HUES6 (cell line): ENCODE measurements around the gene ADARB2.

Experiments used
- H3K27ac ChIP-seq: 2 replicates; pipeline ENCODE4 v1.7.0; 2013; ENCODE audit warnings: low read depth, mild to moderate bottlenecking, low read length, inconsistent platforms
- H3K27me3 ChIP-seq: 2 replicates; pipeline ENCODE4 v1.6.1; 2013; ENCODE audit warnings: low read length; ENCODE audit not compliant: control insufficient read depth, insufficient read depth
- H3K36me3 ChIP-seq: 2 replicates; pipeline ENCODE4 v1.6.1; 2013; ENCODE audit warnings: low read length; ENCODE audit not compliant: control insufficient read depth, insufficient read depth
- H3K4me1 ChIP-seq: 2 replicates; pipeline ENCODE4 v1.6.1; 2013; ENCODE audit warnings: low read length; ENCODE audit not compliant: control insufficient read depth, insufficient read depth
- H3K4me3 ChIP-seq: 2 replicates; pipeline ENCODE4 v1.5.1; 2013; ENCODE audit warnings: low read depth, low read length
- H3K9ac ChIP-seq: one replicate; pipeline ENCODE4 v1.6.1; 2013; ENCODE audit warnings: mild to moderate bottlenecking, low read length
- H3K9me3 ChIP-seq: 2 replicates; pipeline ENCODE4 v1.6.1; 2013; ENCODE audit warnings: low read depth, low read length; ENCODE audit not compliant: control insufficient read depth, insufficient read depth

The ADARB2 gene

DNA sequence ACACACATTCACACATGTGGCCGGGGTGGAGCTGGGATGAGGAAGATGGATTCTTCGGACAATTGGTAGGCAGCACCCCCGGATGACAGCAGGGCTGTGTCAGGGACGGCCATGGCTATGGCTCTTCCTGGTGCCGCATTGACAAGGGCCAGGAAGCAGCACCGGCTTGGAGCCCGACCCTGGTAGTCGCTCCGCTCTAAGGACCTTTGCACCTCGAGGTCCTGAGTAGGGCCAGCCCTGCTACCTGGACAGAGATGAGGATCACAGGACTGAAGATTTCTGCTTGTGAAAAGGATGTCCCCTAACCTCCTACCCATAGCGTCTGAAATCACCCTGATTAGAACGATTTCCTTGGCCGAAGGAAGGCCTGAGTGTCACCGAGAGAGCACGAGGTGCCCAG lies 134.1 kb downstream of the ADARB2 start:
- H3K9me3 ChIP-seq = no peaks in the 10 kb centered on the region
- H3K27me3 ChIP-seq = peaks cover 6% of the 10 kb centered on the region
- H3K36me3 ChIP-seq = no peaks in the 10 kb centered on the region
- H3K4me3 ChIP-seq = no peak overlapping the region
- no peak overlapping the region for H3K27ac ChIP-seq
- H3K9ac ChIP-seq = no peak overlapping the region
- peaks cover under 1% of the 10 kb centered on the region; the same call in 1 of the 2 replicates for H3K4me1 ChIP-seq

DNA sequence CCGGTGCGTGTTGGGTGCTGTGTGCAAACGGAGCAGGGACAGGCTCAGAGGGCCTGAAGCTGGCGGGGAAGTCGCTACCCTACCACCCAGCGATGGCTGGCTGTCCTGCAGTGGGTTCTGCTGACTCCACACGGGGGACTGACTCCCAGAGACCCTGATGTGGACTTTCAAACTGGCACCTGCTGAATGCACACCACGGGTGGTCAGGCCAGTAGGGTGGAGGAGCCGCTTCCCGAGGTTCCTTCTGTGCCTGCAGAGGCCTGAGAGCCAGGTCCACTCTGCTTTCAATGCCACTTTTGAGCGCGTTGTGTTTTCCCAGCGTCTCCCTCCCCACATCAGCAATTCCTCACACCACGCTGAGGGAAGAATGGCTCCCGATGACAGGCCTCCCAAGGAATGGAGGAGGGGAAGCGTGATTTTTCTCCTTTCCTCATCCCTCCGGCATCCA lies 135.3 kb downstream of the ADARB2 start:
- H3K27me3 ChIP-seq = no peaks in the 10 kb centered on the region
- no peak overlapping the region for H3K9ac ChIP-seq
- H3K4me1 ChIP-seq = no peaks in the 10 kb centered on the region
- H3K27ac ChIP-seq = no peak overlapping the region
- H3K4me3 ChIP-seq = no peak overlapping the region
- no peaks in the 10 kb centered on the region for H3K36me3 ChIP-seq
- H3K9me3 ChIP-seq = no peaks in the 10 kb centered on the region

- Histone ChIP-seq H3K4me1 (no peaks in the 10 kb centered on the region), H3K27me3 (no peaks in the 10 kb centered on the region), H3K27ac (no peak overlapping the region), H3K9me3 (no peaks in the 10 kb centered on the region), H3K9ac (no peak overlapping the region), H3K4me3 (no peak overlapping the region), H3K36me3 (no peaks in the 10 kb centered on the region)
Observed at GRCh38 chr10:1601406-1601805, 135.9 kb downstream of the ADARB2 start.

DNA sequence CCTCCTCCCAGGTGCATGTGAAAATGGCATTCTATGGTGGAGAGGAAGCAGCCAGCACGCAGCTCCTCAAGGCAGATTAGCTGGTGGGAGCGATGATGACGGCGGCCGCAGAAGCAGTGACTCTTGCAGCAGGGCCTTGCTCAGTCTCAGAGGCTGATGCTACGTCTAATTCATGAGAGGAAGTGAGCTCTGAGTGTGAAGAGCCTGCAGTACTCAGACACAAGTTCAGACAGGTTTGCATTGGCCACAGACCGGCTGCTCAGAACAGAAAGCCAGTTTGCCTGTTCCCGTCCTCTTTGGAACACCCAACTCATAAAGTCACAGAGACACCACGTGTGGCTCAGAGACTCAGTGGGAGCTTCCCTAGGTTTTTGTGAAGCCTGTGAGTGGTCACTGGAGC lies 136.5 kb downstream of the ADARB2 start:
- Histone ChIP-seq H3K4me1 (no peaks in the 10 kb centered on the region), H3K36me3 (no peaks in the 10 kb centered on the region), H3K4me3 (no peak overlapping the region), H3K9me3 (no peaks in the 10 kb centered on the region), H3K9ac (no peak overlapping the region), H3K27ac (no peak overlapping the region), H3K27me3 (no peaks in the 10 kb centered on the region)

- H3K4me3 ChIP-seq = no peak overlapping the region
- no peaks in the 10 kb centered on the region for H3K9me3 ChIP-seq
- no peaks in the 10 kb centered on the region for H3K36me3 ChIP-seq
- H3K27me3 ChIP-seq = no peaks in the 10 kb centered on the region
- H3K9ac ChIP-seq = no peak overlapping the region
- H3K4me1 ChIP-seq = no peaks in the 10 kb centered on the region
- no peak overlapping the region for H3K27ac ChIP-seq
Observed at GRCh38 chr10:1598393-1599153, 138.8 kb downstream of the ADARB2 start.

DNA sequence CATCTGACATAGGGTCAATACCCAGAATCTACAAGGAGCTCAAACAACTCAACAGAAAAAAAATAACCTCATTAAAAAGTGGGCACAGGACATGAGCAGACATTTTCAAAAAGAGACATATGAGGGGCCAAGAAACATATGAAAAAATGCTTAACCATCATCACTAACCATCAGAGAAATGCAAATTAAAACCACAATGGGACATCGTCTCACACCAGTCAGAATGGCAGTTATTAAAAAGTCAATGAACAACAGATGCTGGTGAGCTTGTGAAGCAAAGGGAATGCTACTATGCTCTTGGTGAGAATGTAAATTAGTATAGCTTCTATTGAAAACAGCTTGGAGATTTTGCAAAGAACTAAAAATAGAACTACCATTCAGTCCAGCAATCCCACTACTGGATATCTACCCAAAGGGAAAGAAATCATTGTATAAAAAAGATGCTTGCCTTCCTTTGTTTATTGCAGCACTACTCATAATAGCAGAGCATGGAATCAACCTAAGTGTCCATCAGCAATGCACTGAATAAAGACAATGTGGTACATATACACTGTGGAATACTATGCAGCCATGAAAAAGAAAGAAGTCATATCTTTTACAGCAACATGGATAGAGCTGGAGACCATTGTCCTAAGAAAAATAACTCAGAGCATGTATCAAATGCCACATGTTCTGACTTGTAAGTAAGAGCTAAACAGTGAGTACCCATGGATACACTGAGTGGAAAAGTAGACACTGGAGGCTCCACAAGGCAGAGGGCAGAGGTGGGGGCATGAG lies 139.8 kb downstream of the ADARB2 start:
- Histone ChIP-seq H3K27ac (no peak overlapping the region), H3K27me3 (no peaks in the 10 kb centered on the region), H3K4me1 (no peaks in the 10 kb centered on the region), H3K36me3 (no peaks in the 10 kb centered on the region), H3K4me3 (no peak overlapping the region), H3K9ac (no peak overlapping the region), H3K9me3 (no peaks in the 10 kb centered on the region)

- Histone ChIP-seq H3K9me3 (no peaks in the 10 kb centered on the region), H3K4me3 (no peak overlapping the region)
Observed at GRCh38 chr10:1596482-1597099, 140.7 kb downstream of the ADARB2 start.

DNA sequence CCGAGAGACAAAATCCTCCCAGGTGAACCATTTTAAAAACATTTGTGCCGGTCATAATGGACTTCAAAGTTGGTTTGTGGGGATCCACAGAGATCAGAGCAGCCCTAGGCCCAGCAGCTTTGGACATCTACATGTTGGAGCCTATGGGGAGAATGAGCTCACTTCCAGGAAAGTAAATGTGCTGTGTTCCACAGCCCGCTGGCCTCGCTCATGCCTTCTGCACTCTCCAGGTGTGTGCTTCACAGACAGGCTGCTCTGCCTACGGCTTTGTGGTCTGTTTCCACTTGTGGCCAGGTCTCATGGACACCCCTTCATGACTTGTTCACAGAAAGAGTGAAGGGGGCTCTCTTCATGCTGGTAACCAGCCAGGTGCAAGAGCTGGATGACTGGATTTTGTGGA lies 141.6 kb downstream of the ADARB2 start:
- Histone ChIP-seq H3K4me3 (no peak overlapping the region), H3K36me3 (no peaks in the 10 kb centered on the region), H3K4me1 (no peaks in the 10 kb centered on the region), H3K27ac (no peak overlapping the region), H3K27me3 (no peaks in the 10 kb centered on the region), H3K9ac (no peak overlapping the region), H3K9me3 (no peaks in the 10 kb centered on the region)

More at GRCh38 chr10:1596482-1597099, 140.7 kb downstream of the ADARB2 start:
- no peak overlapping the region for H3K27ac ChIP-seq
- no peak overlapping the region for H3K9ac ChIP-seq
- H3K27me3 ChIP-seq = no peaks in the 10 kb centered on the region
- no peaks in the 10 kb centered on the region for H3K4me1 ChIP-seq
- no peaks in the 10 kb centered on the region for H3K36me3 ChIP-seq

DNA sequence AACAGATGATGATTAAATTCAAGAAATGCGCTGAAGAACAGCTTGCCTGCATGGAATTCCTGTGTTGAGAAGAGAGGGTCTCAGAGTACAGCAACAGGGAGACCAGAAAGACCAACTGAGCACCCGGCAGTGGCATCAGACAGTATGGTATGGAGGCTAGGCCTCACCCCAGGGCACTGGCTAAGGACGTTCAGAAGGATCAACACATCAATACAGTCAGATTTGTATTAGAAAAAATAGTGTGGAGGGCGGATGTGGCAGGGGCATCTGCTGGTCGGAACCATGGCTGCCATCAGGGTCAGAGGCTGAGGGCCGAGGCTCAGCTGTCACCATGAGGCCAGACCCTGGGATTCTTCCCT lies 142.1 kb downstream of the ADARB2 start:
- Histone ChIP-seq H3K27ac (no peak overlapping the region), H3K36me3 (no peaks in the 10 kb centered on the region), H3K4me1 (no peaks in the 10 kb centered on the region), H3K27me3 (no peaks in the 10 kb centered on the region), H3K9me3 (no peaks in the 10 kb centered on the region), H3K9ac (no peak overlapping the region), H3K4me3 (no peak overlapping the region)

DNA sequence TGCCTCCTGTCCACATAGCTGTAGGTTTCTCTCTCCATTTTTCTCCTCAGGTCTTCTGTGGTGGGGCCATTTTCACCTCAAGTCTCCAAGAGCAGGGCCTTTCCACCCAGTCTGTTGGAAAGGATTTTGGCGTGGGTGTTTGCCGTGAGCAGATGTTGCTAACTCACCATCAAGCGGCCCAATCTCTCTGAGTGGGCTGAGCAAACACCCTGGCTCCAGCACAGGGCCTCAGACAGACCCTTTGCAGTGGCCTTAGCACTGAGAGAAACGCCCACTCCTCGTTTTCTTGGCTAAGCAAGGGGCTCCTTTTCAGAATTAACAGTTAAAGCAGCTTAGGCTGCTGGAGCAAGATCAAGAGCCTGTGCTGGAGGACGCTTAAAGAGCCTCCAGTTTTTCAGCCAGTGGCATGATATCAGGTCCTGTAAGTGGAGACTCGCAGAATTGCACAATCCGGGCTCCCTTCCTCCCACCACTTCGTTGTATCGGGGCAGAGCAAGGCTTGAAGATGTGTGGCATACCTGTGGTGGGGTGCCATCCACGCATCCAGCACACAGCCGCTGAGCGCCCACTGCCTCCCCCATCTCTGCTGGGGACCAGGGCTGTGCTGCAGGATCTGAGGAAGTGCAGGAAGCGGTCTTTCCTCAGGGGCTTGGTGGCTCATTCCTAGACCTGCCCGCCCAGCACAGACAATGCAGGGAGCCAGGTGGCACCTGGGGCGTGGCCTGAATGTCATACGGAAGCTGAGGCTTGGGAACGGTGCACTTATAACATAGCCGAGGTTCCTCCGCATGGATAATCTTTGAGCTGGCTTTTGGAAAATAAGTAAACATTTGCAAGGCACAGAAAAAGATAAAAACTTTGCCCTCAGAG lies 142.7 kb downstream of the ADARB2 start:
- Histone ChIP-seq H3K9ac (no peak overlapping the region), H3K27me3 (no peaks in the 10 kb centered on the region), H3K9me3 (no peaks in the 10 kb centered on the region), H3K4me1 (no peaks in the 10 kb centered on the region), H3K36me3 (no peaks in the 10 kb centered on the region), H3K27ac (no peak overlapping the region), H3K4me3 (no peak overlapping the region)
